Left lobe of liver (tissue), 2 donors: ENCODE data around the gene MRPL49. TPM values are rescaled to one million over a fixed set of nuclear protein-coding genes. Genes with fewer than 3 reads are reported as not detected.
"Not testable (repeated sequence)": the region's sequence is repeated elsewhere in the genome, so short reads cannot be mapped to it uniquely, and the experiment has no call there.

Source experiments
- ATAC-seq: fragments of 200-7000 bp; cut with Tn5 transposase; one replicate; pipeline ENCODE4 v1.9.1; 2020; ENCODE audit warnings: mild to moderate bottlenecking, moderate library complexity
- DNase-seq: peaks from one replicate; pipeline ENCODE4 v3.0.0-alpha.2; 2020; ENCODE audit warnings: low spot score
- total RNA-seq: library from RNA; stranded (reverse); gene quantifications from one replicate; pipeline ENCODE4 v1.2.1, GENCODE V29; 2021
- donor health status: DM: no; HTN: no; CAD: no; lungs with moderate emphysema.
- donor health status: DM: no; HTN: yes; CAD: no.

The MRPL49 gene
- total RNA-seq, 1 donor from 2014 or later, result 31.3 TPM

- DNase-seq (no peak), ATAC-seq (no peak)
Observed at GRCh38 chr11:65160643-65161042, 38.5 kb downstream of the MRPL49 start.

DNA sequence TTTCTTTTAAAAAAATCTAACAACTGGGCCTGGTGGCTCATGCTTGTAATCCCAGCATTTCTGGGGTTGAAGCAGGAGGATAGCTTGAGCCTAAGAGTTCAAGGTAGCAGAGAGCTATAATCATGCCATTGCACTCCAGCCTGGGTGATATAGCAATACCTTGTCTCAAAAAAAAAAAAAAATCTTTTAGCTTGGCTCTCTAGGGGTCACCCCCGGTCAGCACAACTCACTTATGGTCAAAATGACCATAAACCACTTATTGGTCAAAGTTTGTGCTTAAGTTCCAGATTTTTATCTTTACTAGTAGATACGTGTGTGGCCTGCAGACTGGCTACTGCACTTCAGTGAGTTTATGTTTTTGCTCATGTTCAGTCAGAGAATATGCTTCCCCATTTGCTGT lies 41.6 kb downstream of the MRPL49 start:
- peak; percentile 20 for ATAC-seq

GRCh38 chr11:65165410-65166317 lies 43.5 kb downstream of the MRPL49 start:
- peak; percentile 82 for DNase-seq
- peak; percentile 81 for ATAC-seq

More for the DNA sequence above, 41.6 kb downstream of the MRPL49 start:
- no peak for DNase-seq

- ATAC-seq (no peak), DNase-seq (no peak)
Observed at GRCh38 chr11:65166893-65167292, 44.8 kb downstream of the MRPL49 start.

DNA sequence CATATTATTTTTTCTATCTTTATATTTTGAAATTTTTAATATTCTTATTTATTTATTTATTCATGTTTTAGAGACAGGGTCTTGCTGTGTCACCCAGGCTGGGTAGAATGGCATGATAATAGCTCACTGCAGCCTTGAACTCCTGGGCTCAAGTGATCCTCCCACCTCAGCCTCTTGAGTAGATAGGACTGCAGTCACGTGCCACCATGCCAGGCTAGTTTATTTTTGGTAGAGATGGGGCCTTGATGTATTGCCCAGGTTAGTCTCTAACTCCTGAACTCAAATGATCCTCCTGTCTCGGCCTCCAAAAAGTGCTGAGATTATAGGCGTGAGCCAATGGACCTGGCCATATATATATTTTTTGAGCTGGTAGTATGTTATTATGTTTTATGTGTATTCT lies 45.5 kb downstream of the MRPL49 start:
- DNase-seq (no peak), ATAC-seq (no peak)

- ATAC-seq (no peak), DNase-seq (no peak)
Observed at GRCh38 chr11:65169164-65169641, 47.1 kb downstream of the MRPL49 start.

DNA sequence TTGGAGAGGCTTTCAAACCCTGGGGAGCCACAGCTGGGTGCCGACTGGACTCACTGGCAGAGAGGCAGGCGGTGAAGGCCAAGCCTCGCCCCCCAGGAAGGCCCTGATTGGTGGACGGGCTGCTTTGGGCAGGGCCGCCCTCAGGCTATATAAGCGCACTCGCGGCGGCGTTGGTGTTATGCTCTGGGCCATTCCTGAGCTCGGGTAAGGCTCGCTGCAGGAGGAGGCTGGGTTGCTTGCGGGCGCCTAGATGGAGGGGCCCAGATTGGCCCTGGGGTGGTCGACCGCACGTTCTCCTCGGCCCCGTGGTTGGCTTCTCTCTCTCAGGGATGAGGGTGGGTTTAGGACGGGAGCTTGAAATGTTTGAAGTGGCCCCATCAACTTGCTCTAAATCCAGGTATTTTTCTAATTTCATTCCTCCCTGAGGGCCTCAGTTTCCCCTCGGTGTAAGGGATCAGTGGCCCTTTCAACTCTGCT lies 48.0 kb downstream of the MRPL49 start, which contains the start of gene SPDYC:
SPDYC (plus strand) TSS at position 176 of the 477 bp plus-strand sequence. CDS start 1,125 bp downstream, outside the sequence.
- no peak for ATAC-seq

DNA sequence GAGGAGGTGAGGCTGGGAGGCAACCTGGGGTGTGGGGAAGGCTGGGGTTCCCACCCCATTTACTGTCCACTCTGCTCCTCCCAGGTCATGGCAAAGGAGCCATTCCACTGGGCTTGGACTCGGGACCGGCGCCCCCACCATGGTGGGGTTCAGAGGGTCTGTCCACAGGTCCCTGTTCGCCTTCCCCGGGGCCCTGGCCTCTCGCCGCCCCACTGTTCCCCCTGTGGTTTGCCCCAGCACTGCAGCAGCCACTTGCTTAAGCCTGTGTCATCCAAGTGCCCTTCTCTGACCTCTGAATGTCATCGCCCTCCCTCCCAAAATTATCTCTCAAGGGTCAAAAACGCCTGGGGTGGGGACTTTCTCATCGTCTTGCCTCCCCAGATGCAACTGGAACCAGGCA lies 50.5 kb downstream of the MRPL49 start:
- DNase-seq, result peak; percentile 42
- no peak for ATAC-seq

More for the DNA sequence above, 48.0 kb downstream of the MRPL49 start, which contains the start of gene SPDYC:
- DNase-seq, result no peak

DNA sequence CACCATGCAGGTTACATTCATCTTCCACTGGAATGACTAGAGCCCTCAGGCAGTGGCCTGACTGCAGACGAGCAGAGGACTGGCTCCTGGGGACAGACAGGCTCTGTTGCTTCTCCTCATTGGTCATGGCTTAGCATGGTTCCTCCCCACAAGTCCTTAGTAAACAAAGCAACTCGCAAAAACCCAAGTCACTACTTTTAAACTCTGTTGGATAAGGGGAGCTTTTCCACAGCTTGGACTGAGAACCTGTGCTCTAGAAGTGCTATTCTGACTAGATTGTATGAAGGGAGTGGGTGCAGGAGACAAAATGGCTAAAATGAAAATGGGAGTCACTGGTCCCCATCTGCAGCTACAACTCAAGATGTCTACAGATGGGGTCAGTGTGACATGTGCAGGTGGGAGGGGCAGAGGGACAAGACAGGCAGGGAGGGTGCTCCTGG lies 52.5 kb downstream of the MRPL49 start:
- ATAC-seq, DNase-seq: not testable (repeated sequence)

Other genes with a start within 250 kb of the MRPL49 start
- gene EHD1, start 243.7 kb upstream of the MRPL49 start, total RNA-seq, result 29.9 TPM
- gene ATG2A, start 205.1 kb upstream of the MRPL49 start, total RNA-seq, result 34.0 TPM
- 9.1 TPM for gene PPP2R5B, start 197.6 kb upstream of the MRPL49 start, total RNA-seq
- 0.25 TPM for gene GPHA2, start 186.4 kb upstream of the MRPL49 start, total RNA-seq
- not detected for gene MAJIN, start 150.2 kb upstream of the MRPL49 start, total RNA-seq
- 2.4 TPM for gene BATF2, start 125.3 kb upstream of the MRPL49 start, total RNA-seq
- gene ARL2, start 108.2 kb upstream of the MRPL49 start, total RNA-seq, result 8.9 TPM
- 8.8 TPM for gene SNX15, start 94.9 kb upstream of the MRPL49 start, total RNA-seq
- gene SAC3D1, start 81.1 kb upstream of the MRPL49 start, total RNA-seq, result 5.7 TPM
- 0.78 TPM for gene NAALADL1, start 63.8 kb upstream of the MRPL49 start, total RNA-seq
- 0.75 TPM for gene CDCA5, start 38.3 kb upstream of the MRPL49 start, total RNA-seq
- 18.4 TPM for gene ZFPL1, start 38.1 kb upstream of the MRPL49 start, total RNA-seq
- 55.1 TPM for gene VPS51, start 26.1 kb upstream of the MRPL49 start, total RNA-seq
- 97.6 TPM for gene TM7SF2, start 10.4 kb upstream of the MRPL49 start, total RNA-seq
- 8.8 TPM for gene ZNHIT2, start 4.6 kb upstream of the MRPL49 start, total RNA-seq
- gene FAU, start 187 bp upstream of the MRPL49 start, total RNA-seq, result 430 TPM
- gene SYVN1, start 12.2 kb downstream of the MRPL49 start, total RNA-seq, result 110 TPM
- gene SPDYC, start 47.9 kb downstream of the MRPL49 start, total RNA-seq, result 1.2 TPM
- 81.0 TPM for gene CAPN1, start 59.6 kb downstream of the MRPL49 start, total RNA-seq
- 3.3 TPM for gene POLA2, start 139.6 kb downstream of the MRPL49 start, total RNA-seq
- 3.5 TPM for gene CDC42EP2, start 192.5 kb downstream of the MRPL49 start, total RNA-seq
- gene DPF2, start 211.5 kb downstream of the MRPL49 start, total RNA-seq, result 18.7 TPM
- gene TIGD3, start 232.4 kb downstream of the MRPL49 start, total RNA-seq, result 0.43 TPM